GM20000 (cell line): ENCODE data around the gene PTPRN2.

Experiments
- DNase-seq: peaks from one replicate; pipeline ENCODE4 v3.0.0; 2012; ENCODE audit warnings: low spot score
- TF ChIP-seq, protein P1 (sequence below): IDR thresholded peaks from 2 replicates; pipeline ENCODE4 v1.5.1; 2012; ENCODE audit warnings: mild to moderate bottlenecking, control low read depth; ENCODE audit errors: extremely low read depth, missing control alignments

PTPRN2 gene

DNA sequence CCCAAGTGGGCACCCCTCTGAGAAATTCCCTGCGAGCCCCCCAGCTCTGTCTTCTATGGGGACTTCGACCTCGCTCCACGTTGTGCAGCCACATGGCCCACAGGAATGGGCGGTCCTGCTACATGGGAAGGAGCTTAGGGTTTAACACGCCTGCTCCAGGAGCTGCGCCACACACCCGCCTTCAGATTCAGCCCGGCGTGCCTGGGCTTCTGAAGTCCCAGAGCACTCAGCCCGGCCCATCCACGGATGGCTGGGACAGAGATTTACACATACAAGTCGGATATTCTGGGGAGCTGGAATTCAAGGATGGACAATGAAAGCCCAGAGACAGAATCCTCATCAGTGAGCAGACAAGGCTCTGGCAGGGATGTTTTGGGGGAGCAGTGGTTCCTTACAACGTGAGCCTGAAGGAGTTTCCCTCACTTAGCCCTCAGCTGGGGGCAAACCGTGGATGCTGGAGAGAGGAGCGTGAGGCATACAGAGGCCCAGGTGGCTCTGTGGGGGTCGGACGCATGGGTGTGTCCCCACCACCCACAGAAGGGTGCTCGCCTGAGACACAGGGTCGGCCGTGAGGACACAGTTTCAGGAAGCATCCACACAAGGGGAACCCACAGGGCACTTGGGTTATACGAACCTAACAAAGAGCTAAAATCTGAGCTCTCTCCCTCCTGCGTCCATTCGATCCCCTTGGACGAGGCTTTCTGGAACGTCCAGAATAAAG, 877.9 kb downstream of the PTPRN2 start:
- DNase-seq, result no peak
- TF ChIP-seq, protein P1, sequence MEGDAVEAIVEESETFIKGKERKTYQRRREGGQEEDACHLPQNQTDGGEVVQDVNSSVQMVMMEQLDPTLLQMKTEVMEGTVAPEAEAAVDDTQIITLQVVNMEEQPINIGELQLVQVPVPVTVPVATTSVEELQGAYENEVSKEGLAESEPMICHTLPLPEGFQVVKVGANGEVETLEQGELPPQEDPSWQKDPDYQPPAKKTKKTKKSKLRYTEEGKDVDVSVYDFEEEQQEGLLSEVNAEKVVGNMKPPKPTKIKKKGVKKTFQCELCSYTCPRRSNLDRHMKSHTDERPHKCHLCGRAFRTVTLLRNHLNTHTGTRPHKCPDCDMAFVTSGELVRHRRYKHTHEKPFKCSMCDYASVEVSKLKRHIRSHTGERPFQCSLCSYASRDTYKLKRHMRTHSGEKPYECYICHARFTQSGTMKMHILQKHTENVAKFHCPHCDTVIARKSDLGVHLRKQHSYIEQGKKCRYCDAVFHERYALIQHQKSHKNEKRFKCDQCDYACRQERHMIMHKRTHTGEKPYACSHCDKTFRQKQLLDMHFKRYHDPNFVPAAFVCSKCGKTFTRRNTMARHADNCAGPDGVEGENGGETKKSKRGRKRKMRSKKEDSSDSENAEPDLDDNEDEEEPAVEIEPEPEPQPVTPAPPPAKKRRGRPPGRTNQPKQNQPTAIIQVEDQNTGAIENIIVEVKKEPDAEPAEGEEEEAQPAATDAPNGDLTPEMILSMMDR, result no peak

DNA sequence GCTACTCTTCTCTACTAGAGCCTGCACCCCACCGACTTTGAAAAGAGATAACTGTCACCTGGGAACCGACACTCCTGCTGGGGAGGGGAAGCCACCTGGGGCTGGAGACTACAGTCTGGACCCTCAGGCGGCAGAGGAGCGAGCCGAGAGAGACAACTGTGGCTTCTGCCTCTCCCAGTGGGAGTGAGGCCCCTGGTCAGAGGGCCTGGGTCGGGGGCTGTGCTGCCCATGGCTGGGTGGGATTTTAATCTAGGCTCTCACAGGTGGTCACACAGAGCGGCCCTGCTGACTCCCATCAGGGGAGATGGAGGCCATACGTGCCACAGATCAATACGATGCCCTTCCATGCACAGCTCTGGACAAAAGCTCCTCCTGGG, 878.7 kb downstream of the PTPRN2 start:
- TF ChIP-seq, protein P1, result no peak
- DNase-seq, result no peak

DNA sequence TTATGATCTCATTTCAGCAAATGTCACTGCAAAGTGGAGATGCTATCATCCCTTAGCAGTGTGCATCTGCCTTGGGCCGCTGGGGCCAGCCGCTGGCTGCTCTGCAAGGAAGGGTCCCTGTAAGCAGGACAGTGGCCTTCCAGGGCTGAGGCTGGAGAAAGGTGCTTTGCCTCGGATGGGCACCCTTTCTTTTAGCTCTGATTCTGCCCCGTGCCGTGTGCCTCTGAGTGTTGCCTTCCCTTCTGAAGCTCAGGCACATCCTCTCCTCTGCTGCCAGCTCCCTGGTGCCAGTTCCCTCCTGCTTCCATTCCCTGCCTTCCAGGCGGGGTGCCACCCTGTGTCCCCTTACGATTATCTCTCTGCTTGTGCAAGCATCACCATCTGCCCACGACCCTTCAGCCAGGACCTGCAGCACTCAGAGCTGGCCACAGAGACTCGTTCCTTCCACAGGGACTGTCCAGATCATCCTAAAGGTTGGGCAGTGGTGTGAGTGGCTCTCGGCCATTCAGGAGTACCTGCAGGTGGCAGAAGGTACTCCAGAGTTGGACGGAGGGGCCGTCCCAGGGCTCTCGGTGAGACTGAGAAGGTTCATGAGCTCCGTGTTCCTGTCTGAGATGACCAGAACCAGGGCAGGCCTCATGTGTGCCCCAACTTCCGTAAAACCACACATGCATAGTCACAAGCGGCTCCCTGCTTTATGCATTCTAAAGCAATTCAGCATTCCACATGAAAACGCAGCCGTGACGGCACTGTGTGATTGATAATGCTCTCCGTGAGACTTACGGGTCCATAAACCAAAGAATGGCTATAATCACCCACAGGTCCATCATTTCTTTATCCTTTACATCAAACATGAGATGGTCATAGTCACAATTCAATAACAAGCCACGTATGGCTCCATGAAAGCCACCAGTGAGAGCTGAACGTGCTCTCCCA, 879.4 kb downstream of the PTPRN2 start:
- no peak for DNase-seq
- TF ChIP-seq, protein P1, result no peak

DNA sequence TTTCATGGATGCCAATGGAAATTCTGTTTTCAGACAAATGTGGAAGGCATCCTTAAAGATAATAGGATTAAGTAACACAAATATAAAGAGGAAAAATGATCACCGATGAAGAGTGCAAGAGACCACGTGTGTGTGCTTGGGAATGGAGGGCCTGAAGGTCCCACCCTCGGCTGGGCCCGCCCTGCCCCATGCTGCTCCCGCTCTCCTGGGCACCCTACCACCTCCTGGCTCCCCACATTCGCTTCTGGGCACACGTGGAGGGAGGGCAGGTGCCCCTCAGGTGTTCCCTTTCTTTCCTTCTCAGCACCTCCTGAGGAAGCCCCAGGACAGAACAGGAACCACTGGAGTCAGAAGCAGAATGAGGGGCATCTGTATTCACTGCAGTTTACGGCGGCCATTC, 883.3 kb downstream of the PTPRN2 start:
- TF ChIP-seq, protein P1, result no peak
- DNase-seq, result no peak

DNA sequence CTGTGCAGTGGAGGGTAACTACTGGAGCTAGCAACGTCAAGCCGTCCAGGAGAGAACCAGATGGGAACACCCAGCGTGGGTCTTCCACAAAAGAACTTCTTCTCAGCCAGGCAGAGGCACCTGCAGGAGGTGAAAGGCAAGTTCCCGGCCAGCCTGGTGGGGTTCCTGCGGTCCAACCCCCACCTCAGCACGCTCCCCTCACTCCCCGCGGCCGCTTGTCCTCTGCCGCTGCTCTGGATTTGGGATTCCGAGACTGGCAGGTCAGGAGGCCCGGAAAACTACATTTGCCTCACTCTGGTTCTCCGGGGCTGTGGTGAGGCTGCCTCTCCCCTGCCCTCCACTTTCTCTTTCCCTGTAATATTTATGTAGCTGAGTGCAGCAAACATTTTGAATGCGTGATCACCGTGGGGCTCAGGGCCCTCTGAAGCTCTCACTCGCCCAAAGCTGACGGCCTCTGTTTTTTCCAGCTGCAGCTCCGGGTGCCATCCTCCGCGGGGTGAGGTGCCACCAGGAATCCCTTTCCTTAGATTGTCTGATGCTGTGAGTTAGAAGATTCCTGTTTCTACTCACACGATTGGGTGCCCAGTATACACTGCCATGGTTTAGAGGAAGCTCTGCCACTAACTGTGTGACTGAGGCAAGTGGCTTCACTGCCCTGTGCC, 884.0 kb downstream of the PTPRN2 start:
- no peak for DNase-seq

GRCh38 chr7:157703131-157703530, 884.5 kb downstream of the PTPRN2 start:
- DNase-seq, result no peak
- TF ChIP-seq, protein P1, result no peak

More for the DNA sequence above, 884.0 kb downstream of the PTPRN2 start:
- TF ChIP-seq, protein P1, result no peak
